Immature natural killer cell (primary cell): ENCODE results near the gene CHI3L2. TPM values are rescaled to one million over a fixed set of nuclear protein-coding genes. Genes with fewer than 3 reads are reported as not detected.

Experiments used
- DNase-seq, 3 donors: peaks; one replicate each; pipeline ENCODE4 v3.0.0; 2022; ENCODE audit warnings: mixed read lengths in 1 of 3
- H3K27ac Mint-ChIP-seq, 6 donors: one replicate each; pipeline ENCODE4 v1.8.0; 2020; ENCODE audit warnings: mixed read lengths in 6 of 6, mild to moderate bottlenecking in 5 of 6, inconsistent platforms in 4 of 6, moderate library complexity in 3 of 6
- H3K27me3 Mint-ChIP-seq, 3 donors: one replicate each; pipeline ENCODE4 v1.8.0; 2020 to 2021; ENCODE audit warnings: low read depth in 3 of 3, mild to moderate bottlenecking in 3 of 3, mixed read lengths in 3 of 3, moderate library complexity in 3 of 3, inconsistent platforms in 1 of 3
- H3K36me3 Mint-ChIP-seq, 3 donors: one replicate each; pipeline ENCODE4 v1.8.0; 2020; ENCODE audit warnings: mixed read lengths in 3 of 3, inconsistent platforms in 2 of 3, mild to moderate bottlenecking in 2 of 3
- H3K4me1 Mint-ChIP-seq, 2 donors: one replicate each; pipeline ENCODE4 v1.8.0; 2020; ENCODE audit warnings: inconsistent platforms in 2 of 2, mild to moderate bottlenecking in 2 of 2, mixed read lengths in 2 of 2, moderate library complexity in 1 of 2
- H3K4me3 Mint-ChIP-seq, 5 donors: one replicate each; pipeline ENCODE4 v1.8.0; 2020; ENCODE audit warnings: mild to moderate bottlenecking in 5 of 5, mixed read lengths in 5 of 5, inconsistent platforms in 3 of 5, moderate library complexity in 3 of 5
- H3K9me3 Mint-ChIP-seq, 6 donors: one replicate each; pipeline ENCODE4 v1.8.0; 2020; ENCODE audit warnings: mild to moderate bottlenecking in 6 of 6, mixed read lengths in 6 of 6, inconsistent platforms in 4 of 6, moderate library complexity in 3 of 6
- polyA plus RNA-seq, 3 donors: library from polyadenylated mRNA; unstranded; fragments of 300-500 nt; fragmentation: Illumina TruSeq; gene quantifications; one replicate each; pipeline ENCODE4 v1.2.3, GENCODE V29; 2021

Gene CHI3L2
- polyA plus RNA-seq, 3 donors from 2014 or later = 36.2 to 57.1 (median 42.8) TPM

GRCh38 chr1:111253876-111254275 is 26.4 kb downstream of the CHI3L2 start:
- Mint-ChIP-seq H3K27me3 (peaks cover 0 to 4% (median 0%) of the 10 kb centered on the region in 3 donors), H3K4me3 (no peak overlapping the region), H3K4me1 (peaks cover 13 to 21% of the 10 kb centered on the region in 2 donors), H3K36me3 (peaks cover 0 to 3% (median 0%) of the 10 kb centered on the region in 3 donors), H3K27ac (no peak overlapping the region), H3K9me3 (no peaks in the 10 kb centered on the region)
- no peak for DNase-seq

GRCh38 chr1:111256988-111257658 is 29.6 kb downstream of the CHI3L2 start:
- Mint-ChIP-seq H3K4me1 (peaks cover 2 to 4% of the 10 kb centered on the region in 2 donors), H3K9me3 (no peaks in the 10 kb centered on the region), H3K27me3 (peaks cover 0 to 4% (median 0%) of the 10 kb centered on the region in 3 donors), H3K27ac (no peak overlapping the region), H3K36me3 (peaks cover 0 to 3% (median 0%) of the 10 kb centered on the region in 3 donors), H3K4me3 (no peak overlapping the region)
- no peak for DNase-seq

GRCh38 chr1:111267801-111268508 is 40.4 kb downstream of the CHI3L2 start:
- H3K27ac Mint-ChIP-seq = no peak overlapping the region
- H3K27me3 Mint-ChIP-seq = peaks cover 8 to 23% (median 18%) of the 10 kb centered on the region in 3 donors
- no peak overlapping the region for H3K4me3 Mint-ChIP-seq
- peaks cover 0 to 14% (median 8%) of the 10 kb centered on the region in 6 donors for H3K9me3 Mint-ChIP-seq
- peaks cover 11% of the 10 kb centered on the region in 2 donors for H3K4me1 Mint-ChIP-seq
- DNase-seq = no peak
- peaks cover 5 to 17% (median 13%) of the 10 kb centered on the region in 3 donors for H3K36me3 Mint-ChIP-seq

- Mint-ChIP-seq H3K9me3 (peaks cover 0 to 9% (median 5%) of the 10 kb centered on the region in 6 donors), H3K27me3 (peaks cover 8 to 23% (median 19%) of the 10 kb centered on the region in 3 donors), H3K4me3 (peak overlapping the region in 1 of 5 donors; percentile 12), H3K27ac (no peak overlapping the region), H3K36me3 (peaks cover 5 to 9% (median 9%) of the 10 kb centered on the region in 3 donors), H3K4me1 (peaks cover 11% of the 10 kb centered on the region in 2 donors)
- no peak for DNase-seq
These were observed 42.4 kb downstream of the CHI3L2 start for GRCh38 chr1:111269825-111270406.

GRCh38 chr1:111270771-111271463 is 43.4 kb downstream of the CHI3L2 start:
- H3K27me3 Mint-ChIP-seq = peaks cover 8 to 20% (median 18%) of the 10 kb centered on the region in 3 donors
- peak; percentile 9 to 12 (median 10) for DNase-seq
- H3K9me3 Mint-ChIP-seq = peaks cover 0 to 3% (median 0%) of the 10 kb centered on the region in 6 donors
- peaks cover 3 to 6% (median 5%) of the 10 kb centered on the region in 3 donors for H3K36me3 Mint-ChIP-seq
- peaks cover 11% of the 10 kb centered on the region in 2 donors for H3K4me1 Mint-ChIP-seq
- H3K27ac Mint-ChIP-seq = no peak overlapping the region
- peak overlapping the region; percentile 62 to 80 (median 67) for H3K4me3 Mint-ChIP-seq

GRCh38 chr1:111271464-111271801 is 43.9 kb downstream of the CHI3L2 start:
- peak overlapping the region; percentile 62 to 80 (median 67) for H3K4me3 Mint-ChIP-seq
- H3K27ac Mint-ChIP-seq = no peak overlapping the region
- H3K27me3 Mint-ChIP-seq = peaks cover 8 to 18% (median 15%) of the 10 kb centered on the region in 3 donors
- H3K9me3 Mint-ChIP-seq = no peaks in the 10 kb centered on the region
- no peak for DNase-seq
- H3K4me1 Mint-ChIP-seq = peaks cover 11% of the 10 kb centered on the region in 2 donors
- peaks cover 0 to 5% (median 1%) of the 10 kb centered on the region in 3 donors for H3K36me3 Mint-ChIP-seq

- H3K4me3 Mint-ChIP-seq = peak overlapping the region in 2 of 5 donors; percentile 72 to 80
- peaks cover 11% of the 10 kb centered on the region in 2 donors for H3K4me1 Mint-ChIP-seq
- peaks cover 10 to 18% (median 14%) of the 10 kb centered on the region in 3 donors for H3K27me3 Mint-ChIP-seq
These were observed 44.6 kb downstream of the CHI3L2 start for GRCh38 chr1:111272081-111272480.

GRCh38 chr1:111274653-111275052 is 47.1 kb downstream of the CHI3L2 start:
- DNase-seq = no peak
- H3K27ac Mint-ChIP-seq = peak overlapping the region in 1 of 6 donors; percentile 39
- H3K4me1 Mint-ChIP-seq = peaks cover 11% of the 10 kb centered on the region in 2 donors

More at GRCh38 chr1:111272081-111272480, 44.6 kb downstream of the CHI3L2 start:
- no peaks in the 10 kb centered on the region for H3K9me3 Mint-ChIP-seq
- peaks cover 0 to 5% (median 0%) of the 10 kb centered on the region in 3 donors for H3K36me3 Mint-ChIP-seq
- no peak for DNase-seq
- H3K27ac Mint-ChIP-seq = no peak overlapping the region

GRCh38 chr1:111275079-111275478 is 47.6 kb downstream of the CHI3L2 start:
- H3K27ac Mint-ChIP-seq = no peak overlapping the region
- peaks cover 11 to 18% (median 14%) of the 10 kb centered on the region in 3 donors for H3K27me3 Mint-ChIP-seq
- H3K9me3 Mint-ChIP-seq = no peaks in the 10 kb centered on the region
- peaks cover 11% of the 10 kb centered on the region in 2 donors for H3K4me1 Mint-ChIP-seq
- peaks cover 0 to 3% (median 0%) of the 10 kb centered on the region in 3 donors for H3K36me3 Mint-ChIP-seq
- DNase-seq = no peak
- peak overlapping the region in 1 of 5 donors; percentile 52 for H3K4me3 Mint-ChIP-seq

More at GRCh38 chr1:111274653-111275052, 47.1 kb downstream of the CHI3L2 start:
- Mint-ChIP-seq H3K9me3 (no peaks in the 10 kb centered on the region), H3K36me3 (peaks cover 0 to 3% (median 0%) of the 10 kb centered on the region in 3 donors), H3K4me3 (peak overlapping the region in 1 of 5 donors; percentile 57), H3K27me3 (peaks cover 11 to 18% (median 14%) of the 10 kb centered on the region in 3 donors)

- H3K4me1 Mint-ChIP-seq = peaks cover 8 to 10% of the 10 kb centered on the region in 2 donors
- H3K4me3 Mint-ChIP-seq = peak overlapping the region in 1 of 5 donors; percentile 0
- peaks cover 11 to 16% (median 13%) of the 10 kb centered on the region in 3 donors for H3K27me3 Mint-ChIP-seq
- peaks cover 0 to 3% (median 0%) of the 10 kb centered on the region in 3 donors for H3K36me3 Mint-ChIP-seq
- H3K9me3 Mint-ChIP-seq = no peaks in the 10 kb centered on the region
- no peak overlapping the region for H3K27ac Mint-ChIP-seq
- no peak for DNase-seq
These were observed 48.4 kb downstream of the CHI3L2 start for GRCh38 chr1:111275780-111276433.

- Mint-ChIP-seq H3K4me1 (no peaks in the 10 kb centered on the region), H3K4me3 (no peak overlapping the region), H3K9me3 (no peaks in the 10 kb centered on the region), H3K27me3 (peaks cover 0 to 3% (median 1%) of the 10 kb centered on the region in 3 donors), H3K27ac (peak overlapping the region in 1 of 6 donors; percentile 32), H3K36me3 (no peaks in the 10 kb centered on the region)
- peak in 1 of 3 donors; percentile 11 for DNase-seq
These were observed 51.6 kb downstream of the CHI3L2 start for GRCh38 chr1:111279144-111279543.

GRCh38 chr1:111280267-111280666 is 52.8 kb downstream of the CHI3L2 start:
- no peak overlapping the region for H3K27ac Mint-ChIP-seq
- H3K9me3 Mint-ChIP-seq = no peaks in the 10 kb centered on the region
- H3K4me1 Mint-ChIP-seq = no peaks in the 10 kb centered on the region
- peaks cover 0 to 3% (median 1%) of the 10 kb centered on the region in 3 donors for H3K27me3 Mint-ChIP-seq
- no peak for DNase-seq
- H3K36me3 Mint-ChIP-seq = no peaks in the 10 kb centered on the region
- H3K4me3 Mint-ChIP-seq = no peak overlapping the region

- DNase-seq = no peak
- no peaks in the 10 kb centered on the region for H3K4me1 Mint-ChIP-seq
- H3K27me3 Mint-ChIP-seq = peaks cover 0 to 3% (median 1%) of the 10 kb centered on the region in 3 donors
- no peaks in the 10 kb centered on the region for H3K9me3 Mint-ChIP-seq
- H3K4me3 Mint-ChIP-seq = no peak overlapping the region
- no peaks in the 10 kb centered on the region for H3K36me3 Mint-ChIP-seq
- no peak overlapping the region for H3K27ac Mint-ChIP-seq
These were observed 53.9 kb downstream of the CHI3L2 start for GRCh38 chr1:111281411-111281810.
